HepG2 (cell line): ENCODE data around the gene SGPL1. TPM values are rescaled to one million over a fixed set of nuclear protein-coding genes. Genes with fewer than 3 reads are reported as not detected.

ENCODE experiments used
- ATF1 ChIP-seq: IDR thresholded peaks from 2 replicates; pipeline ENCODE4 v1.6.1; 2016; ENCODE audit warnings: mild to moderate bottlenecking, control low read depth
- CENPBD1 ChIP-seq: sonication (generic); formaldehyde crosslinking; IDR thresholded peaks from 2 replicates; pipeline ENCODE4 v1.8.0; 2022; ENCODE audit warnings: missing genetic modification reagents, low read depth, mild to moderate bottlenecking, borderline replicate concordance
- GATAD2A ChIP-seq: IDR thresholded peaks from 2 replicates; pipeline ENCODE4 v1.6.1; 2016
- HNRNPLL ChIP-seq: fragments of 200-400 bp; formaldehyde crosslinking; IDR thresholded peaks from 2 replicates; pipeline ENCODE4 v1.6.1; 2017; ENCODE audit warnings: mild to moderate bottlenecking, low read depth, low read length; ENCODE audit not compliant: poor library complexity, severe bottlenecking
- KDM5B ChIP-seq: sonication (generic); formaldehyde crosslinking; IDR thresholded peaks from 2 replicates; pipeline ENCODE4 v1.4.0; 2020; ENCODE audit warnings: missing genetic modification reagents, mild to moderate bottlenecking, borderline replicate concordance
- SCMH1 ChIP-seq: sonication (generic); formaldehyde crosslinking; IDR thresholded peaks from 2 replicates; pipeline ENCODE4 v1.9.0; 2021; ENCODE audit warnings: missing genetic modification reagents, mild to moderate bottlenecking, borderline replicate concordance
- SIN3B ChIP-seq: fragments of 150-350 bp; IDR thresholded peaks from 2 replicates; pipeline ENCODE4 v1.6.1; 2014; ENCODE audit warnings: low read length
- SP4 ChIP-seq: sonication (generic); formaldehyde crosslinking; IDR thresholded peaks from 2 replicates; pipeline ENCODE4 v1.8.1; 2023; ENCODE audit warnings: mild to moderate bottlenecking, missing genetic modification reagents
- ZBTB42 ChIP-seq: sonication (generic); formaldehyde crosslinking; IDR thresholded peaks from 2 replicates; pipeline ENCODE4 v1.5.0; 2020; ENCODE audit warnings: mild to moderate bottlenecking, missing genetic modification reagents
- ZNF773 ChIP-seq: sonication (generic); formaldehyde crosslinking; IDR thresholded peaks from 2 replicates; pipeline ENCODE4 v1.4.0; 2020; ENCODE audit warnings: missing genetic modification reagents, borderline replicate concordance
- ZNF776 ChIP-seq: sonication (generic); formaldehyde crosslinking; IDR thresholded peaks from 2 replicates; pipeline ENCODE4 v1.4.0; 2020; ENCODE audit warnings: mild to moderate bottlenecking, missing genetic modification reagents
- polyA plus RNA-seq, 8 experiments: library from polyadenylated mRNA; depleted of rRNA in 3 of 8; stranded (reverse) in 7 of 8; unstranded in 1 of 8; fragments of >200 nt; fragmentation: Illumina TruSeq in 4 of 8; extraction: Trizol in 4 of 8; gene quantifications; 2 replicates each; pipeline versions ENCODE4 v1.2.1 to v1.2.3, GENCODE V29; 2011 to 2016; ENCODE audit warnings: low read depth in 4 of 8, missing spikeins in 1 of 8, mixed read lengths in 1 of 8; ENCODE audit not compliant: insufficient read depth in 1 of 8
- total RNA-seq, 5 experiments: library from RNA; depleted of rRNA; stranded (reverse); fragments of >200 nt; fragmentation: Illumina TruSeq; extraction: Trizol; gene quantifications; 2 replicates each; pipeline ENCODE4 v1.2.3, GENCODE V29; 2016; ENCODE audit warnings: low read depth in 1 of 5
- TF ChIP-seq, protein P1 (sequence below): fragments of 450-650 bp; IDR thresholded peaks from 2 replicates; pipeline ENCODE4 v1.6.1; 2017; ENCODE audit warnings: mild to moderate bottlenecking
- TF ChIP-seq, protein P2 (sequence below): sonication (generic); formaldehyde crosslinking; IDR thresholded peaks from 2 replicates; pipeline ENCODE4 v1.4.0; 2020; ENCODE audit warnings: low read depth, missing genetic modification reagents
- TF ChIP-seq, protein P3 (sequence below): sonication (generic); formaldehyde crosslinking; IDR thresholded peaks from 2 replicates; pipeline ENCODE4 v1.4.0; 2020; ENCODE audit warnings: missing genetic modification reagents
- TF ChIP-seq, protein P4 (sequence below): fragments of 450-650 bp; IDR thresholded peaks from 2 replicates; pipeline ENCODE4 v1.6.1; 2016

The SGPL1 gene
- total and polyA plus RNA-seq, 2 of the 13 experiments (the other 11 are each of a cell fraction or from before 2014, with no cell fraction given): 17.6 to 25.0 TPM

DNA sequence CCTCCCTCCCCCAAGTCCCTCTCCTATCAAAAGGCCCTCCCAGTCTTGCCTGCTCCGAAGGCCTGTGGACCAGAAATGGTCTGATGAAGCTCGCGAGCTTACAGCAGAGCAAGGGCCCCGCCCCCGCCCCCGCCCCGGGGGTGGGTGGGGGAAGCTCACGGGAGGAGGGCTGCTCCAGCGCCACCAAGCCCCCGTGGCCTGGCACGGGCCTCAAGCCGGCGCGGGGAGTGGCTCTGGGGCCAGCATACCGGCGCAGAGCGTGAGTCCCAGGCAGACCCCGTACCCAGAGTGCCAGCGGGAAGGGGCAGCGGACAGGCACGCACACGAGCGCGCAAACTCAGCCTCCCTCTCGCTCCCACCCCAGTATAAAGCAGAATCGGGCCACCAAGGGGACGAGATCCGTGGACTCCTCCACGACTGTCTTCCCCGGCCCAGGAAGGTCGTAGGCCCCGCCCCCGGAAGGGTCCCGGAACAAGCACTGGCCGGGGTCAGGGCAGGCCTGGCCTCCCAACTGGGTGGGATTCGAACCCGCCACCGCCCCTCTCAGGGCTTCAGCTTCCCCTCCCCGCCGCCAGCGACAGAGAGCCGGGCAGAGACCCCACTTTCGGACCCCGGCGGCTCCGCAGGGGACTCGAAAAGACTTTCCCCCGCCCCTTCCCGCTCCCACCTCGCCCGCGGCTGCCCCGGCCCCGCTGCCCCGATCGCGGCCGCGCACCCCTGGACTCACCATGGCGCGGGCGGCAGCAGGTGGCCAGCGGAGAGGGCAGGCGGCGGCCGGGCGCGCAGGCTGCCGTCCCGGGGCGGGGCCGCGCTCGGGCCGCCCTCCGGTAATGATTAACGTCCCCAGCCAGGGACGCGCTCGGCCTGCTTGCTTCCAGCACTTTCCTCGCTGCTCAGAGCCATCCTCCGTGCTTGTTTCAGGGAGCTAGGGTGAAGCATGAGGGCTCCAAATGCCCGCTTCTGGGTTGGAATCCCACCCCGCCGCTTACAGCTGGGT lies 72.4 kb downstream of the SGPL1 start, which contains the start of gene PCBD1 (continued):
- TF ChIP-seq, protein P1, sequence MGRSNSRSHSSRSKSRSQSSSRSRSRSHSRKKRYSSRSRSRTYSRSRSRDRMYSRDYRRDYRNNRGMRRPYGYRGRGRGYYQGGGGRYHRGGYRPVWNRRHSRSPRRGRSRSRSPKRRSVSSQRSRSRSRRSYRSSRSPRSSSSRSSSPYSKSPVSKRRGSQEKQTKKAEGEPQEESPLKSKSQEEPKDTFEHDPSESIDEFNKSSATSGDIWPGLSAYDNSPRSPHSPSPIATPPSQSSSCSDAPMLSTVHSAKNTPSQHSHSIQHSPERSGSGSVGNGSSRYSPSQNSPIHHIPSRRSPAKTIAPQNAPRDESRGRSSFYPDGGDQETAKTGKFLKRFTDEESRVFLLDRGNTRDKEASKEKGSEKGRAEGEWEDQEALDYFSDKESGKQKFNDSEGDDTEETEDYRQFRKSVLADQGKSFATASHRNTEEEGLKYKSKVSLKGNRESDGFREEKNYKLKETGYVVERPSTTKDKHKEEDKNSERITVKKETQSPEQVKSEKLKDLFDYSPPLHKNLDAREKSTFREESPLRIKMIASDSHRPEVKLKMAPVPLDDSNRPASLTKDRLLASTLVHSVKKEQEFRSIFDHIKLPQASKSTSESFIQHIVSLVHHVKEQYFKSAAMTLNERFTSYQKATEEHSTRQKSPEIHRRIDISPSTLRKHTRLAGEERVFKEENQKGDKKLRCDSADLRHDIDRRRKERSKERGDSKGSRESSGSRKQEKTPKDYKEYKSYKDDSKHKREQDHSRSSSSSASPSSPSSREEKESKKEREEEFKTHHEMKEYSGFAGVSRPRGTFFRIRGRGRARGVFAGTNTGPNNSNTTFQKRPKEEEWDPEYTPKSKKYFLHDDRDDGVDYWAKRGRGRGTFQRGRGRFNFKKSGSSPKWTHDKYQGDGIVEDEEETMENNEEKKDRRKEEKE: no peak
- TF ChIP-seq, protein P2, sequence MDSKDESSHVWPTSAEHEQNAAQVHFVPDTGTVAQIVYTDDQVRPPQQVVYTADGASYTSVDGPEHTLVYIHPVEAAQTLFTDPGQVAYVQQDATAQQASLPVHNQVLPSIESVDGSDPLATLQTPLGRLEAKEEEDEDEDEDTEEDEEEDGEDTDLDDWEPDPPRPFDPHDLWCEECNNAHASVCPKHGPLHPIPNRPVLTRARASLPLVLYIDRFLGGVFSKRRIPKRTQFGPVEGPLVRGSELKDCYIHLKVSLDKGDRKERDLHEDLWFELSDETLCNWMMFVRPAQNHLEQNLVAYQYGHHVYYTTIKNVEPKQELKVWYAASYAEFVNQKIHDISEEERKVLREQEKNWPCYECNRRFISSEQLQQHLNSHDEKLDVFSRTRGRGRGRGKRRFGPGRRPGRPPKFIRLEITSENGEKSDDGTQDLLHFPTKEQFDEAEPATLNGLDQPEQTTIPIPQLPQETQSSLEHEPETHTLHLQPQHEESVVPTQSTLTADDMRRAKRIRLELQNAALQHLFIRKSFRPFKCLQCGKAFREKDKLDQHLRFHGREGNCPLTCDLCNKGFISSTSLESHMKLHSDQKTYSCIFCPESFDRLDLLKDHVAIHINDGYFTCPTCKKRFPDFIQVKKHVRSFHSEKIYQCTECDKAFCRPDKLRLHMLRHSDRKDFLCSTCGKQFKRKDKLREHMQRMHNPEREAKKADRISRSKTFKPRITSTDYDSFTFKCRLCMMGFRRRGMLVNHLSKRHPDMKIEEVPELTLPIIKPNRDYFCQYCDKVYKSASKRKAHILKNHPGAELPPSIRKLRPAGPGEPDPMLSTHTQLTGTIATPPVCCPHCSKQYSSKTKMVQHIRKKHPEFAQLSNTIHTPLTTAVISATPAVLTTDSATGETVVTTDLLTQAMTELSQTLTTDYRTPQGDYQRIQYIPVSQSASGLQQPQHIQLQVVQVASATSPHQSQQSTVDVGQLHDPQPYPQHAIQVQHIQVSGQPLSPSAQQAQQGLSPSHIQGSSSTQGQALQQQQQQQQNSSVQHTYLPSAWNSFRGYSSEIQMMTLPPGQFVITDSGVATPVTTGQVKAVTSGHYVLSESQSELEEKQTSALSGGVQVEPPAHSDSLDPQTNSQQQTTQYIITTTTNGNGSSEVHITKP: 0 out of 2 replicates have a peak, but pooled peaks have one; percentile 20
- peak; percentile 26; the same call in 1 of the 2 replicates for TF ChIP-seq SP4
- TF ChIP-seq ZNF776: no peak
- peak; percentile 48 for TF ChIP-seq HNRNPLL
- no peak for TF ChIP-seq ZNF773
- TF ChIP-seq KDM5B (CRISPR knock-in tag): no peak; the same call in 1 of the 2 replicates
- no peak for TF ChIP-seq CENPBD1 (CRISPR knock-in tag)
- no peak for TF ChIP-seq ZBTB42
- TF ChIP-seq, protein P3, sequence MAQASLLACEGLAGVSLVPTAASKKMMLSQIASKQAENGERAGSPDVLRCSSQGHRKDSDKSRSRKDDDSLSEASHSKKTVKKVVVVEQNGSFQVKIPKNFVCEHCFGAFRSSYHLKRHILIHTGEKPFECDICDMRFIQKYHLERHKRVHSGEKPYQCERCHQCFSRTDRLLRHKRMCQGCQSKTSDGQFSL (CRISPR knock-in tag): no peak
- TF ChIP-seq SIN3B: no peak
- no peak for TF ChIP-seq ATF1
- no peak for TF ChIP-seq SCMH1
- TF ChIP-seq, protein P4, sequence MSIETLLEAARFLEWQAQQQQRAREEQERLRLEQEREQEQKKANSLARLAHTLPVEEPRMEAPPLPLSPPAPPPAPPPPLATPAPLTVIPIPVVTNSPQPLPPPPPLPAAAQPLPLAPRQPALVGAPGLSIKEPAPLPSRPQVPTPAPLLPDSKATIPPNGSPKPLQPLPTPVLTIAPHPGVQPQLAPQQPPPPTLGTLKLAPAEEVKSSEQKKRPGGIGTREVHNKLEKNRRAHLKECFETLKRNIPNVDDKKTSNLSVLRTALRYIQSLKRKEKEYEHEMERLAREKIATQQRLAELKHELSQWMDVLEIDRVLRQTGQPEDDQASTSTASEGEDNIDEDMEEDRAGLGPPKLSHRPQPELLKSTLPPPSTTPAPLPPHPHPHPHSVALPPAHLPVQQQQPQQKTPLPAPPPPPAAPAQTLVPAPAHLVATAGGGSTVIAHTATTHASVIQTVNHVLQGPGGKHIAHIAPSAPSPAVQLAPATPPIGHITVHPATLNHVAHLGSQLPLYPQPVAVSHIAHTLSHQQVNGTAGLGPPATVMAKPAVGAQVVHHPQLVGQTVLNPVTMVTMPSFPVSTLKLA: no peak
- TF ChIP-seq GATAD2A: no peak
